Mesothelial cell of epicardium (in vitro differentiated cells): ENCODE measurements around the gene GPATCH1. TPM values are rescaled to one million over a fixed set of nuclear protein-coding genes. Genes with fewer than 3 reads are reported as not detected.

Source experiments
- DNase-seq, 2 experiments: peaks; one replicate each; pipeline ENCODE4 v3.0.0; 2021; ENCODE audit warnings: low spot score in 2 of 2; ENCODE audit not compliant: unreplicated experiment in 2 of 2
- H3K27ac Mint-ChIP-seq: 2 replicates; pipeline ENCODE4 v1.8.0; 2021; ENCODE audit warnings: mixed read lengths
- H3K27me3 Mint-ChIP-seq: 2 replicates; pipeline ENCODE4 v1.8.0; 2021; ENCODE audit warnings: low read depth, mixed read lengths
- H3K36me3 Mint-ChIP-seq: 2 replicates; pipeline ENCODE4 v1.8.0; 2021; ENCODE audit warnings: mixed read lengths
- H3K4me1 Mint-ChIP-seq: 2 replicates; pipeline ENCODE4 v1.8.0; 2021; ENCODE audit warnings: mixed read lengths
- H3K4me3 Mint-ChIP-seq: 2 replicates; pipeline ENCODE4 v1.8.0; 2021; ENCODE audit warnings: mild to moderate bottlenecking, moderate library complexity, mixed read lengths
- H3K9me3 Mint-ChIP-seq: 2 replicates; pipeline ENCODE4 v1.8.0; 2021; ENCODE audit warnings: mixed read lengths
- total RNA-seq: library from RNA; stranded (reverse); gene quantifications from 3 replicates; pipeline ENCODE4 v1.2.1, GENCODE V29; 2021
- TF ChIP-seq, protein P1 (sequence below): fragments of 200-600 bp; sonication (generic); IDR thresholded peaks from one replicate; pipeline ENCODE4 v1.5.0; 2021; ENCODE audit warnings: antibody characterized with exemption; ENCODE audit not compliant: unreplicated experiment

Gene GPATCH1
- total RNA-seq, 1 donor from 2014 or later = 13.5 TPM

DNA sequence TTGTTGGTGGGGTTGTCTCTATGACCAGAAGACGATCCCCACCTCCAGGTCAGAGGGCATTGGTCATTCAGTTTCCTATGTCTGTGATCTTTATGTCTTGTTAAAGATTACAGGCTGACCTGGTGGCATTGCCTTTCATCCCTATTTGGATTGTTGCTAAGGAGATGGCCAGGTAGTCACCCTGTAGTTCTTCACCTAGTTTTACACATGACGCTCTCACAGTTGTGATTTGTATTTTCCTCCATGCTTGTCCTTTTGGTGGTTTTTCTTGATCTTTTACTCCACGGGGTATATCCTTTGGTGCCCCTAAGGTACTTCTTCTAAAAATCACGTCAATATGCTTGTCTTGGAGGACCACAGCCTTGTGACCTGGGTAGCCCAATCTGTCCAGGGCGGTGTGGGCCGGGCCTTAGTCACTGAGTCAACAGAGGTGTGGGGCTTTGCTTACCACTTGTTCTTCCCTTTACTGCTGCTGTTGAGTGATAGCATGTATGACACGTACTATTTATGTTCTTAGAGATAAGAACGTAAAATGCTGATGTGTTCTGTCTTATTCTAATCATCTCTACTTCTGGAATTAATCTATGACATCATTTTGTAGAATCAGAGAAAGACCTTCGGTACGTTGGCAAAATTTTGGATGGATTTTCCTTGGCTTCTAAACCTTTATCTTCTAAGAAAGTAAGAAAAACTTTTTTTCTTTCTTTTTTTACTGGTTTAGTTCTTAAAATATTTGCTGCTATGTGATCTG is 20.1 kb downstream of the GPATCH1 start:
- Mint-ChIP-seq H3K4me1 (no peaks in the 10 kb centered on the region), H3K4me3 (no peak overlapping the region), H3K27me3 (no peaks in the 10 kb centered on the region), H3K9me3 (no peaks in the 10 kb centered on the region), H3K27ac (no peak overlapping the region), H3K36me3 (peaks cover 40% of the 10 kb centered on the region)
- TF ChIP-seq, protein P1, sequence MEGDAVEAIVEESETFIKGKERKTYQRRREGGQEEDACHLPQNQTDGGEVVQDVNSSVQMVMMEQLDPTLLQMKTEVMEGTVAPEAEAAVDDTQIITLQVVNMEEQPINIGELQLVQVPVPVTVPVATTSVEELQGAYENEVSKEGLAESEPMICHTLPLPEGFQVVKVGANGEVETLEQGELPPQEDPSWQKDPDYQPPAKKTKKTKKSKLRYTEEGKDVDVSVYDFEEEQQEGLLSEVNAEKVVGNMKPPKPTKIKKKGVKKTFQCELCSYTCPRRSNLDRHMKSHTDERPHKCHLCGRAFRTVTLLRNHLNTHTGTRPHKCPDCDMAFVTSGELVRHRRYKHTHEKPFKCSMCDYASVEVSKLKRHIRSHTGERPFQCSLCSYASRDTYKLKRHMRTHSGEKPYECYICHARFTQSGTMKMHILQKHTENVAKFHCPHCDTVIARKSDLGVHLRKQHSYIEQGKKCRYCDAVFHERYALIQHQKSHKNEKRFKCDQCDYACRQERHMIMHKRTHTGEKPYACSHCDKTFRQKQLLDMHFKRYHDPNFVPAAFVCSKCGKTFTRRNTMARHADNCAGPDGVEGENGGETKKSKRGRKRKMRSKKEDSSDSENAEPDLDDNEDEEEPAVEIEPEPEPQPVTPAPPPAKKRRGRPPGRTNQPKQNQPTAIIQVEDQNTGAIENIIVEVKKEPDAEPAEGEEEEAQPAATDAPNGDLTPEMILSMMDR = no peak
- DNase-seq = no peak

DNA sequence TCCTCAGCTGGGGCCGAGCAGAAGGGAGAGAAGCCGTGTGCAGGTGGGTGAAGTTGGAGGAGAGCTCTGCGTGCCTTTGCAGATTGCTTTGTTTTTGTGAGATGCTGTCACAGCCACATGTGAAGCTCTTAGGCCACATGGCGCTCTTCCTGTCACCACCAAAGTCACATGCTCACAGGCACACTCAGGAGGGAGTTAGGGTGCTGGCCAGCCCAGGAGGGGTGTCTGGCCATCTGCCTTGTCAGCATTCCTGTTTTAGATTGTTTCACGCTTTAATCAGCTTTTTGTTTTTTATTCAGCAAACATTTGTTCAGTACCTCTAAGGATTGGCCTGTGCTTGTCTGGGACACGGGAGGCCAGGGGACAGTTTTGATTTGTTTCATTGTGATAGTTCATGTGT is 21.9 kb downstream of the GPATCH1 start:
- H3K4me1 Mint-ChIP-seq = no peaks in the 10 kb centered on the region
- H3K9me3 Mint-ChIP-seq = no peaks in the 10 kb centered on the region
- no peak overlapping the region for H3K4me3 Mint-ChIP-seq
- H3K27ac Mint-ChIP-seq = no peak overlapping the region
- no peaks in the 10 kb centered on the region for H3K27me3 Mint-ChIP-seq
- TF ChIP-seq, protein P1 = no peak
- no peak for DNase-seq
- H3K36me3 Mint-ChIP-seq = peaks cover 34% of the 10 kb centered on the region

GRCh38 chr19:33108161-33108560 is 27.2 kb downstream of the GPATCH1 start:
- Mint-ChIP-seq H3K27me3 (no peaks in the 10 kb centered on the region), H3K27ac (no peak overlapping the region), H3K4me3 (no peak overlapping the region), H3K9me3 (no peaks in the 10 kb centered on the region), H3K4me1 (no peaks in the 10 kb centered on the region), H3K36me3 (peaks cover 37% of the 10 kb centered on the region)
- TF ChIP-seq, protein P1 = no peak
- no peak for DNase-seq

DNA sequence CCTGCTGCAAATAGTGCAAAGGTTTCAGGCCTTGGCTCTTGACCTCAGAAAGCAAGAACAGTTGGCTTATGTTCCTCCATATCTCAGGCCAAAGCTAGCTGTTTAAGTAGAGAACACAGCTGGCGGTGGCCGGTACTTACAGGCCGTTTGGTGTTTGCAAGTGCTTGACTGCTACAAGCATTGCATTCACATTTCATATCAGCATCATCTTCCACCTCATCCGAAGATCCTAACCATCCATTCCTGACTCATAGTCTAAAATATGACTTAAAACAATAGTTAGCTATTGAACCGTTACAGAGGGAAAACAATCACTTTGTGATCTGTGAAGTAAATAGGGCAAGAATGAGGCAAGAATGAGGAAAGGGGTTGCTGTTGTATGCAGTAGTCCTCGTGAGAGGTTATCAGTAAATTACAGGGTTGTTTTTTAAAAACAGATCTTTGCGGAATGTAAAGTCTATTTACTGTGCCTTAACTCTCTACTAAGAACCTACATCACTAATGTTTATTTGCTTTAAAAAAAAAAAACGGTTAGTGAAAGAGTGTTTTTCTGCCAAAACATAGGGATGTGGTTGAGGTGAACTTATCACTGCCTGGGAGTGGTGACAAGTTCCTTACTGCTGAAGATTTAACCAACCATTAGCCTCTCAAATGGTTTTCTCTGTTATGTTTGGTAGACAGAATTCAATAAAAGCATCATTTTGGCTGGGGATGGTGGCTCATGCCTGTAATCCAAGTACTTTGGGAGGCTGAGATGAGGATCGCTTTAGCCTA is 29.3 kb downstream of the GPATCH1 start:
- H3K27ac Mint-ChIP-seq = no peak overlapping the region
- H3K36me3 Mint-ChIP-seq = peaks cover 39% of the 10 kb centered on the region
- no peak for DNase-seq
- no peak overlapping the region for H3K4me3 Mint-ChIP-seq
- no peaks in the 10 kb centered on the region for H3K27me3 Mint-ChIP-seq
- no peaks in the 10 kb centered on the region for H3K4me1 Mint-ChIP-seq
- TF ChIP-seq, protein P1 = no peak
- H3K9me3 Mint-ChIP-seq = no peaks in the 10 kb centered on the region

- Mint-ChIP-seq H3K4me1 (no peaks in the 10 kb centered on the region), H3K4me3 (no peak overlapping the region), H3K9me3 (no peaks in the 10 kb centered on the region), H3K27me3 (no peaks in the 10 kb centered on the region), H3K27ac (no peak overlapping the region), H3K36me3 (peaks cover 44% of the 10 kb centered on the region)
- no peak for DNase-seq
- TF ChIP-seq, protein P1 = no peak
These were observed 30.6 kb downstream of the GPATCH1 start for GRCh38 chr19:33111587-33111986.
